GM12878 (cell line): ENCODE results near the gene CPA2. TPM values are rescaled to one million over a fixed set of nuclear protein-coding genes. Genes with fewer than 3 reads are reported as not detected.

Source experiments
- ATAC-seq: fragments of 200-7000 bp; cut with Tn5 transposase; 3 replicates; pipeline ENCODE4 v1.9.1; 2020; ENCODE audit warnings: mild to moderate bottlenecking, moderate library complexity
- BruUV-seq: library from RNA; stranded (reverse); fragments of 400-500 nt; replicated peaks from 2 replicates; lab custom pipeline; 2021; lab: Mats Ljungman, UMichigan
- CTCF ChIA-PET: fragments of 300-600 bp; sonication (Branson Sonifier 250); formaldehyde crosslinking; extraction: SDS; loops from one replicate; lab custom pipeline; 2021; ENCODE audit warnings: inconsistent platforms; lab: Yijun Ruan, JAX
- POLR2A ChIA-PET: fragments of 350-600 bp; formaldehyde crosslinking; extraction: SDS; loops from one replicate; lab custom pipeline; 2021; ENCODE audit warnings: inconsistent platforms; lab: Charles Lee
- RAD21 ChIA-PET: fragments of 300-600 bp; sonication (Branson Sonifier 250); formaldehyde crosslinking; loops from one replicate; lab custom pipeline; 2023; ENCODE audit warnings: antibody characterized with exemption; ENCODE audit not compliant: unreplicated experiment; lab: Charles Lee
- SMC1A ChIA-PET: fragments of 300-600 bp; sonication (Branson Sonifier 250); formaldehyde crosslinking; loops from one replicate; lab custom pipeline; 2023; ENCODE audit not compliant: unreplicated experiment, uncharacterized antibody; lab: Charles Lee
- DNase-seq: peaks from one replicate; pipeline ENCODE4 v3.0.0-alpha.2; 2011; ENCODE audit warnings: low read depth, low spot score
- FAIRE-seq: peaks from 3 replicates; lab custom pipeline; 2011; peaks lifted over from hg19 to GRCh38; lab: Jason Lieb, UNC
- H2AFZ ChIP-seq: 2 replicates; pipeline ENCODE4 v1.6.0; 2011; ENCODE audit warnings: low read depth, low read length, control low read depth; ENCODE audit not compliant: control insufficient read depth
- H3K27ac ChIP-seq: 2 replicates; pipeline ENCODE4 v1.5.1; 2011; ENCODE audit warnings: control low read depth; ENCODE audit not compliant: control insufficient read depth, insufficient read depth
- H3K27me3 ChIP-seq, 2 experiments: replicated peaks in 1 of 2; 2 replicates each; pipeline versions ENCODE4 v1.6.0 to v1.6.1; 2011; ENCODE audit warnings: low read length in 1 of 2; ENCODE audit not compliant: control insufficient read depth in 2 of 2, insufficient read depth in 2 of 2
- H3K36me3 ChIP-seq, 2 experiments: 2 replicates each; pipeline ENCODE4 v1.5.1; 2011; ENCODE audit warnings: low read length in 1 of 2; ENCODE audit not compliant: control insufficient read depth in 2 of 2, insufficient read depth in 2 of 2
- H3K4me1 ChIP-seq: 2 replicates; pipeline ENCODE4 v1.6.1; 2011; ENCODE audit warnings: mild to moderate bottlenecking, low read length, moderate library complexity, mixed read lengths; ENCODE audit not compliant: control insufficient read depth, insufficient read depth
- H3K4me2 ChIP-seq: 2 replicates; pipeline ENCODE4 v1.6.0; 2011; ENCODE audit warnings: control low read depth; ENCODE audit not compliant: control insufficient read depth, insufficient read depth
- H3K4me3 ChIP-seq: fragments of 200-600 bp; sonication (generic); 2 replicates; pipeline ENCODE4 v1.5.1; 2016
- H3K79me2 ChIP-seq: 2 replicates; pipeline ENCODE4 v1.6.0; 2011; ENCODE audit warnings: low read length; ENCODE audit not compliant: control insufficient read depth, insufficient read depth
- H3K9ac ChIP-seq: 2 replicates; pipeline ENCODE4 v1.8.0; 2011; ENCODE audit warnings: low read length, control low read depth, mixed read lengths; ENCODE audit not compliant: control insufficient read depth, insufficient read depth
- H3K9me3 ChIP-seq: replicated peaks from 3 replicates; pipeline ENCODE4 v1.5.1; 2011; ENCODE audit warnings: mild to moderate bottlenecking, low read length; ENCODE audit not compliant: control insufficient read depth, insufficient read depth
- H4K20me1 ChIP-seq: 2 replicates; pipeline ENCODE4 v1.6.0; 2011; ENCODE audit not compliant: control insufficient read depth, insufficient read depth
- CBFB ChIP-seq: IDR thresholded peaks from 2 replicates; pipeline ENCODE4 v1.6.1; 2016; ENCODE audit warnings: antibody characterized with exemption, low read depth
- E2F4 ChIP-seq: IDR thresholded peaks from 2 replicates; pipeline ENCODE4 v1.6.1; 2012; ENCODE audit warnings: low read depth, low read length, improper control_type of control experiment
- GABPA ChIP-seq: IDR thresholded peaks from 2 replicates; pipeline ENCODE4 v1.6.1; 2014; ENCODE audit warnings: antibody characterized with exemption, low read depth, mild to moderate bottlenecking, inconsistent platforms
- IKZF2 ChIP-seq, 2 experiments: fragments of 450-650 bp; IDR thresholded peaks; 2 replicates each; pipeline ENCODE4 v1.6.1; 2017; ENCODE audit warnings: mild to moderate bottlenecking in 2 of 2, moderate library complexity in 2 of 2
- JUNB ChIP-seq: IDR thresholded peaks from 2 replicates; pipeline ENCODE4 v1.6.1; 2016; ENCODE audit warnings: antibody characterized with exemption, mild to moderate bottlenecking
- KLF5 ChIP-seq: fragments of 450-650 bp; IDR thresholded peaks from 2 replicates; pipeline ENCODE4 v1.6.1; 2014; ENCODE audit warnings: mild to moderate bottlenecking; ENCODE audit not compliant: partially characterized antibody
- MTA2 ChIP-seq: fragments of 450-650 bp; IDR thresholded peaks from 2 replicates; pipeline ENCODE4 v1.6.1; 2016; ENCODE audit warnings: low read depth, mild to moderate bottlenecking, moderate library complexity
- MYB ChIP-seq: fragments of 150-350 bp; IDR thresholded peaks from 2 replicates; pipeline ENCODE4 v1.6.1; 2014; ENCODE audit warnings: mild to moderate bottlenecking, low read depth, low read length, borderline replicate concordance
- POLR2A ChIP-seq: IDR thresholded peaks from 2 replicates; pipeline ENCODE4 v1.6.1; 2011; ENCODE audit warnings: low read depth, mild to moderate bottlenecking, low read length
- SMAD1 ChIP-seq: fragments of 450-650 bp; IDR thresholded peaks from 2 replicates; pipeline ENCODE4 v1.6.1; 2018; ENCODE audit warnings: mild to moderate bottlenecking, low read depth; ENCODE audit not compliant: partially characterized antibody
- TCF3 ChIP-seq: IDR thresholded peaks from 2 replicates; pipeline ENCODE4 v1.6.1; 2012; ENCODE audit warnings: low read depth, mild to moderate bottlenecking, low read length, borderline replicate concordance; ENCODE audit not compliant: insufficient read depth
- ZNF384 ChIP-seq: IDR thresholded peaks from 2 replicates; pipeline ENCODE4 v1.6.1; 2012; ENCODE audit warnings: low read depth, mild to moderate bottlenecking, low read length, improper control_type of control experiment, borderline replicate concordance
- WGBS: methylation state at CpG from one replicate; pipeline ENCODE4 v1.1.6; 2016; ENCODE audit warnings: low lambda C conversion rate; ENCODE audit not compliant: insufficient replicate concordance, insufficient coverage; ENCODE audit errors: missing lambda C conversion rate; 5-methylcytosine and 5-hydroxymethylcytosine counted together
- in situ Hi-C: fragments of 300-500 bp; cut with MboI; formaldehyde crosslinking; loops from 9 replicates; pipeline ENCODE4 v1.14.3; 2018; ENCODE audit warnings: mixed read lengths
- intact Hi-C: fragments of 100-400 bp; cut with micrococcal nuclease; formaldehyde crosslinking; loops from one replicate; pipeline ENCODE4 v1.14.2; 2022; ENCODE audit not compliant: unreplicated experiment
- polyA plus RNA-seq, 11 experiments: library from polyadenylated mRNA; depleted of rRNA in 4 of 11; unstranded in 6 of 11; stranded (reverse) in 5 of 11; fragments of >200 nt; fragmentation: Nextera tagmentation in 4 of 11; fragmentation: Illumina TruSeq in 1 of 11; extraction: Ambion mirVana in 4 of 11; extraction: Trizol in 1 of 11; gene quantifications; 1 replicate in 1 of 11; 2 replicates in 10 of 11; pipeline versions ENCODE4 v1.2.1 to v1.2.3, GENCODE V29; 2011 to 2016; ENCODE audit warnings: inconsistent platforms in 2 of 11, missing spikeins in 2 of 11, low read depth in 1 of 11
- total RNA-seq, 4 experiments: library from RNA; depleted of rRNA in 3 of 4; stranded (reverse); fragments of >200 nt in 3 of 4; fragmentation: Illumina TruSeq in 1 of 4; extraction: Trizol in 1 of 4; gene quantifications; 2 replicates each; pipeline versions ENCODE4 v1.2.1 to v1.2.3, GENCODE V29; 2013 to 2021
- TF ChIP-seq, protein P1 (sequence below): fragments of 450-650 bp; IDR thresholded peaks from 2 replicates; pipeline ENCODE4 v1.6.1; 2017; ENCODE audit warnings: mild to moderate bottlenecking, low read depth, inconsistent platforms; ENCODE audit not compliant: poor library complexity, severe bottlenecking
- TF ChIP-seq, protein P2 (sequence below): IDR thresholded peaks from 2 replicates; pipeline ENCODE4 v1.6.1; 2011; ENCODE audit warnings: borderline replicate concordance, low read depth, mild to moderate bottlenecking, moderate library complexity, mixed read lengths, low read length; ENCODE audit not compliant: insufficient read depth; ENCODE audit errors: extremely low read length

Gene CPA2
- total and polyA plus RNA-seq, 10 of the 15 experiments (the other 5 are each of a cell fraction or from before 2014, with no cell fraction given), result 0.04 to 1.9 TPM; not detected in 8

DNA sequence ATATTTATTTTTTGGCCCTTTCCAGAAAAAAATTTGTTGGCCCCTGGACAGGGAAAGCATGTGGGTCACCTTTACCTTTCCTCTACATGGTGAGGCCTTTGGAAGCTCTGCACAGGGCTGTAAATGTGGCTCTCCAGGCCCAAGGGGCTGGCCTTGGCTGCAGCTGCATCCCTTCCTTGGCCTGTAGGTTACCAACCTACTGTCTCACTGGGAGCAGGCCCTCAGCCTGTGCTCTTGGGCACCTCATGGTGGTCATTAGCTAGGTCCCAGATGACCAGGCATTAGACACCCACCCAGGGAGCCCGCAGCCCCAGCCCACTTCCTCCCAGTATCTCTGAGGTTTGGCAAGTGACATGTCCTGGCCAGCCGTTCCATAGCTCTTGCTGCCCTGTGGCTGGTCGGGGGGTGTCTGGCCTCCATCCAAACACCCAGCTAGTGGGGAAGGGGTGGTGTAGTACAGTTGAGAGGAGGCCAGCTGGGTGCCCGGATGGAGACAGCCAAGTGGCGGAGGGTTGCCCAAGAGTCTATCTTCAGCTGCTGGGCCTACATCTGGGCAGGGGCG lies 70.8 kb downstream of the CPA2 start:
- Histone ChIP-seq H3K4me3 (no peak overlapping the region), H4K20me1 (no peaks in the 10 kb centered on the region), H3K27me3 (no peaks in the 10 kb centered on the region), H3K4me2 (no peak overlapping the region), H3K9ac (no peak overlapping the region), H3K4me1 (no peaks in the 10 kb centered on the region), H3K9me3 (no peaks in the 10 kb centered on the region), H3K27ac (no peak overlapping the region), H2AFZ (no peak overlapping the region), H3K79me2 (no peaks in the 10 kb centered on the region)
- ATAC-seq (no peak), DNase-seq (no peak), FAIRE-seq (no peak)
- SMC1A ChIA-PET, result interaction anchor here (1.1 to 1.6 kb wide), 3 partner anchors 10 to 15 kb away, joined by 3 to 4 read pairs (median 3); no protein-coding TSS in a partner anchor
- POLR2A ChIA-PET, result no interaction called here
- CTCF ChIA-PET, result no interaction called here
- intact Hi-C loops, result no loop called here
- RAD21 ChIA-PET, result no interaction called here
- BruUV-seq, result no TSS peak
- TF ChIP-seq KLF5 (no peak), POLR2A (no peak)
- TF ChIP-seq, all 136 proteins: peak for 0
- 83% methylated on average over 6 of the region's 6 CpGs for WGBS
- H3K36me3 ChIP-seq, result no peaks in the 10 kb centered on the region
- in situ Hi-C loops, result no loop called here

- Histone ChIP-seq H3K9ac (no peak overlapping the region), H3K9me3 (no peaks in the 10 kb centered on the region), H3K4me1 (no peaks in the 10 kb centered on the region), H2AFZ (no peak overlapping the region), H3K27me3 (no peaks in the 10 kb centered on the region), H3K36me3 (no peaks in the 10 kb centered on the region), H4K20me1 (no peaks in the 10 kb centered on the region), H3K4me2 (no peak overlapping the region), H3K27ac (no peak overlapping the region), H3K4me3 (no peak overlapping the region), H3K79me2 (no peaks in the 10 kb centered on the region)
- WGBS, result 68% methylated on average over 3 of the region's 3 CpGs
- RAD21 ChIA-PET, result interaction anchor here (0.6 kb wide), 1 partner anchor 124 kb away, joined by 4 read pairs; no protein-coding TSS in a partner anchor
- ATAC-seq (no peak), FAIRE-seq (no peak), DNase-seq (no peak)
- in situ Hi-C loops (no loop called here), intact Hi-C loops (no loop called here)
- no TSS peak for BruUV-seq
- POLR2A ChIA-PET, result no interaction called here
- SMC1A ChIA-PET, result no interaction called here
- CTCF ChIA-PET, result interaction anchor here (0.9 kb wide), 1 partner anchor 33 kb away, joined by 3 read pairs; no protein-coding TSS in a partner anchor
- TF ChIP-seq ZNF384 (no peak), MYB (no peak), IKZF2 (IDR thresholded peaks at IDR 0.05) (no peak), E2F4 (no peak), MTA2 (no peak), TCF3 (no peak), CBFB (no peak), GABPA (no peak), JUNB (no peak), SMAD1 (no peak)
- TF ChIP-seq, protein P1, sequence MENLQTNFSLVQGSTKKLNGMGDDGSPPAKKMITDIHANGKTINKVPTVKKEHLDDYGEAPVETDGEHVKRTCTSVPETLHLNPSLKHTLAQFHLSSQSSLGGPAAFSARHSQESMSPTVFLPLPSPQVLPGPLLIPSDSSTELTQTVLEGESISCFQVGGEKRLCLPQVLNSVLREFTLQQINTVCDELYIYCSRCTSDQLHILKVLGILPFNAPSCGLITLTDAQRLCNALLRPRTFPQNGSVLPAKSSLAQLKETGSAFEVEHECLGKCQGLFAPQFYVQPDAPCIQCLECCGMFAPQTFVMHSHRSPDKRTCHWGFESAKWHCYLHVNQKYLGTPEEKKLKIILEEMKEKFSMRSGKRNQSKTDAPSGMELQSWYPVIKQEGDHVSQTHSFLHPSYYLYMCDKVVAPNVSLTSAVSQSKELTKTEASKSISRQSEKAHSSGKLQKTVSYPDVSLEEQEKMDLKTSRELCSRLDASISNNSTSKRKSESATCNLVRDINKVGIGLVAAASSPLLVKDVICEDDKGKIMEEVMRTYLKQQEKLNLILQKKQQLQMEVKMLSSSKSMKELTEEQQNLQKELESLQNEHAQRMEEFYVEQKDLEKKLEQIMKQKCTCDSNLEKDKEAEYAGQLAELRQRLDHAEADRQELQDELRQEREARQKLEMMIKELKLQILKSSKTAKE, result no peak
- TF ChIP-seq, protein P2, sequence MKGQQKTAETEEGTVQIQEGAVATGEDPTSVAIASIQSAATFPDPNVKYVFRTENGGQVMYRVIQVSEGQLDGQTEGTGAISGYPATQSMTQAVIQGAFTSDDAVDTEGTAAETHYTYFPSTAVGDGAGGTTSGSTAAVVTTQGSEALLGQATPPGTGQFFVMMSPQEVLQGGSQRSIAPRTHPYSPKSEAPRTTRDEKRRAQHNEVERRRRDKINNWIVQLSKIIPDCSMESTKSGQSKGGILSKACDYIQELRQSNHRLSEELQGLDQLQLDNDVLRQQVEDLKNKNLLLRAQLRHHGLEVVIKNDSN, result no peak
Measured at GRCh38 chr7:130338233-130338632, 71.6 kb downstream of the CPA2 start.
